ENCODE results near the gene TEAD3.

The TEAD3 gene

DNA sequence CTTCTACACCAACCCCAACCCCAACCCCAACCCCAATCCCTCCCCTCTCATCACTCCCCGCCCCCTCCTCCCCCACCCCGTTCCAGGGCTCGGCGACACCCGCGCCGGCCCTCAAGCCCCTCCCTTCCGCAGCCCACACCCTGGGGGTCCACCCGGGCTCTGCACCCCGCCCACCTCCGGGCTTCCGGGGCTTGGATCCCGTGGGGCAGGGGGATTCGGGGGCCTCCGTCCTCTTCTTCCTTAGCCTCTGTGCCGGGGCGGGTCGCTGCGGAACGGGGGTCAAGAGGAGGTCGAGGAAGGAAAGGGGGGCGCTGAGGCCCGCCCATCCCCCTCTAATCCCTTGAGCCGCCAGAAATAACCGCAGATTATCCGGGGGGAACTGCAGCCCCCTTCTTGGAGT is 15.1 kb upstream of the TEAD3 start:
- no peak for DNase-seq

- no peak for DNase-seq
These were observed 14.7 kb upstream of the TEAD3 start for GRCh38 chr6:35511562-35511941.

- no peak for DNase-seq
These were observed 14.2 kb upstream of the TEAD3 start for GRCh38 chr6:35510916-35511561.

- no peak for DNase-seq
These were observed 11.7 kb upstream of the TEAD3 start for GRCh38 chr6:35508542-35508941.

DNA sequence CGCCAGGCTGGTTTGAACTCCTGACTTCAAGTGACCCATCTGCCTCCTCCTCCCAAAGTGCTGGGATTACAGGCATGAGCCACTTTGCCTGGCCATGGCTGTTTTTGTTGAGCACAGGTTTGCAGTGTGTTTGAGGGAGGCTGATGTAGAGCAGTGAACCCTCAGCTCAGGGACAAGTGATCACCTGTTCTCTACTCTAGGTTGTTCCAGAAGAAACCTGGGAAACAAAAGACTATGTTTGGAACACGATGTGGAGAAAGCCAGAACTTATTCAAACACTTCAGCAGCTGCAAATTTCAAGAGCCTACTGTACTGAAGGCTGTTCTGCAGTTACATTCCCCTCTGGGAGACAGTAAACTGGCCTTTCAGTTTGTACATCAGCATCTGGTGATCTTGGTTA is 11.1 kb upstream of the TEAD3 start:
- DNase-seq, result no peak

DNA sequence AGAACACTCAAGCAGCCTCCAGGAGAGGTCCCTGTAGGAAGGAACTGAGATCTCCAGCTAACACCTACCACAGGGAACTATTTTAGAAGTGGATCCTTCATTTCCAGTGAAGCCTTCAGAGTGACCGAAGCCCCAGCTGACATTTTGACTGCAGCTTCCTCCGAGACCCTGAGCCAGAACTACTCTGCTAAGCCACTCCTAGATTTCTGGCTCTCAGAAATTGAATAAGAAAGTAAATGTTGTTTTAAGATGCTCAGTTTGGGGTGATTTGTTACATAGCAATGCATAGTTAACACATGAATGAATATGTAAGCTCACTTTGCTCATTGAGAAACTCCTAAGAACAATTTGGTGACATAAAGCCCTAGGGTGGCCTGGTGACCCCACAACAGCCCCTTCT is 10.3 kb upstream of the TEAD3 start:
- no peak for DNase-seq

GRCh38 chr6:35506536-35506935 is 9.7 kb upstream of the TEAD3 start:
- no peak for DNase-seq

- DNase-seq, result no peak
These were observed 9.1 kb upstream of the TEAD3 start for GRCh38 chr6:35505999-35506412.

GRCh38 chr6:35503534-35503933 is 6.7 kb upstream of the TEAD3 start:
- no peak for DNase-seq

DNA sequence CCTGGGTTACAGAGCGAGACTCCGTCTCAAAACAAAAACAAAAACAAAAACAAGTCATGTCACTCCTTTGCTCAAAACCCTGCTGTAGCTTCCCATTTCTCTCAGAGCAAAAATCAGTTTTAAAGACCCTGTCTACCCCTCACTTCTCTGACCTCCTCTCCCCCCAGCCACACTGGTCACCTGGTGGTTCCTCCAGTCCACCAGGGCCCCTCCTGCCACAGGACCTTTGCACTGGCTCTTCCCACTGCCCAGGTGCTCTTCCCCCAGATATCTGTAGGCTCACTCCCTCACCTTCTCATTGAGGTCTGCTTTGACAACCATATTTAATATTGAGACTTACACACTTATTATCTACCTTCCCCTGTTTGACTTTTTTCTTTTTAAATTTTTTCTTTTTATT is 4.9 kb upstream of the TEAD3 start:
- DNase-seq, result no peak

DNA sequence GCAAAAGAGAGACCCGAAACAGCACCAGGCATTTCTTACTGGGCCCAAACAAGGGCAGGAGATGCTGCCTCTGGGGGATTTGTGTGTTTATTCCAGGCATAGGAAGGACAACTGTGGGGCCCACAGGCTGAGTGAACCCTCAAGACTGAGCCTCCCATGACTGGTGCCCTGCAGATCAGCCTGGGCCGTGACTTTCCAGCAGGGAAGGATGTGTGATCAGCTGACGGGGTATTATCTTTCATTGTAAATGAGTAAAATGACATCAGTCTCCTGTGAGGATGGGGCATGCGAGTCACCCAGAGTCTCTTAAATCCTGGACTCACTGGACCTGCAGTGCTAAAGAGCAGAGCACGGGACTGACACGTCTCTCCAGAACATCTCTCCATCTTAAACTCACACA is 3.9 kb upstream of the TEAD3 start:
- no peak for DNase-seq

DNA sequence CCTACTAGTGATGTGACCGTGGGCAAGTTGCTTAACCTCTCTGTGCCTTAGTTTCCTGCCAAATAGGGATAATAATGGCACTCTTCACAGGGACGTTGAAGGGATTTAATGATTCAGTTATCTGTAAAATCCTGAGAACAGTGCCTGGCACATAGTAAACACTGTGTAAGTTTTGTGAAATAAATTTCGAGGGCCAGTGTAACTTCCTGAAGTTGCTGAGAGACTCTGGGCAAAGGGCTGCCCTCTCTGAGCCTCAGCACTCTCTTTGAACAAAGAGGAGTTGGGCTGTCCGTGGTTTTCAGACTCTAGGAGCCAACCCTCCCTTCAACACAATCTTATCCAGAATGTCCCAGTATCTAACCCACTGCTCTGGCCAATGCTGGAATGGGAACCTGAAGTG is 2.5 kb upstream of the TEAD3 start:
- no peak for DNase-seq

DNA sequence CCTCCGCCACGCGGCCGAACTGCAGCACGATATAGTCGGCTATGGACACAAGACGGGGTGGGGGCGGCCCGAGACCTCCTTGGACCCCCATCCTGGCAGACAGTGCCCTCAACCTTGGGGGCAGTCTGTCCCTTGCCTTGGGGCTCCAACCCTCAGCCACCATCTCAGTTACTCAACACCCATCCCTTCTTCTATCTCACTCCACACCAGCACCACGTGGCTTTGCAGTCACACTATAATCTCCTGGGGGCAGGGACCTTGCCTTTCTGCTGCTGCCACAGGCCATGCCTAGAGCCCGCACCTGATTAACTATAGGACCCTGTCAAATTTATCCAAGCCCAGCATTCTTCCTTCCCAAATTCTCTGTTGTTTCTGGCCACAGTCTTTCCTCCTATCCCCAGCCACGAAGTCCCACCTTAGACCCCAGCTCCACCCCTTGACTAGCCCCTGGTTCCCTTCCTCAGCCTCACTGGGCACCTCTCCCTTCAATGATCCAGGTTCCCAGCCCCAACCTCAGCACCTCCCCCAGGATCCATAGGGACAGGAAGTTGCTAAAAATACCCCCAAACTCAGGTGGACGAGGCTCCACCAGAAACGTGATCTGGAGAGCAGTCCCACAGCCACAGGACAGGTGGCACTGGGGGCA is 1.7 kb upstream of the TEAD3 start:
- no peak for DNase-seq

- DNase-seq, result peak; percentile 39
These were observed 917 bp upstream of the TEAD3 start for GRCh38 chr6:35497571-35498421.

DNA sequence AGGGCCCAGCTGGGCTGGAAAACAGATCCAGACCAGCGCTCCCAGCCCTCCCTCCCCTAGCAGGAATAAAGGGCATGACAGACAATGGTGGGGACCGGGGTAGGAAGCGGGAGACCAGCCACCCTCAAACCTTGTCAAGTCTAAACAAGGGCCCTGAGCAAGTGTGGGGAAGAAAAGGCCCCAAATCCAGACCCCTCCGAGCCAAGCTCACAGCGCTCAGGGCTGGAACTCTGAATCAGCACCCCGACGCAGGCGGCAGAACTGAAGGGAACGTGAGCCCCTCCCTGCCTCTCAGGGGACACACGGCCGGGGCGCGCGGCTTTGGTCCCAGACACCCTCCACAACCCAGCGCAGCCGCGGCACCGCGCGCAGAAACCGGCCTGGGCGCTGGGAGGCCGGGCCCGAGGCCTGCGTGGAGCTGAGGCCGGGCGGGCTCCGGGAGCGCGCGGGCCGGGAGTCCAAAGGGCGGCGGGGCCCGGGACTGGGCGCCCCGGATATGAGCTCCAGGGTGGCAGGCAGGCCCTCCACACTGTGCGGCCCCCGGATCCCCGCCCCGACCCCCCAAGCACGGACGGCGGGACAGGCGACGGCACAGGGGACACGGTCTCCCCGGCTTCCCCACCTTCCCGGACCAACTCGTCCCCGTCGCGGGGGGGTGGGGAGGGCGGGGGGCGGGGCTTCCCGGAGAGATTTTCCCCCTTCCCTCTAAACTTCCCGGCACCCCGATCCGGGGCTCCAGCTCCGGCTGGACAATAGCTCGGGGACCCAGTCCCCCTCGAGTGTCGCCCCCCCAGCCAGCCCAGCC is 641 bp downstream of the TEAD3 start:
- no peak for DNase-seq

- DNase-seq, result no peak
These were observed 1.4 kb downstream of the TEAD3 start for GRCh38 chr6:35495258-35496035.

GRCh38 chr6:35494161-35494563 is 2.7 kb downstream of the TEAD3 start:
- DNase-seq, result no peak

- DNase-seq, result no peak
These were observed 3.4 kb downstream of the TEAD3 start for GRCh38 chr6:35493307-35493983.

DNA sequence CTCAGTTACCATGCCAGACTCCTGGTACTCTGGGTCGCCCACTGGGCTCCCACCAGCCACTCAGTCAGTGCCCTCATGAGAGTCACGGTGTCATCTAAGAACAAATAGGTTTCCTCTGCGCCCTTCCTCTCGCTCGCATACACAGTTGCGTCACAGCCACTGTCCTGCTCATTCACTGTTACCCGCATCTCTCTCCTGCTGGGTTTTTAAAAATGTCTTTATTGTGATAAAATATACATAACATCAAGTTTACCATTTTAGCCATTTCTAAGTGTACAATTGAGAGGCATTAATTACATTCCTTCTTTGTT is 4.0 kb downstream of the TEAD3 start:
- no peak for DNase-seq

DNA sequence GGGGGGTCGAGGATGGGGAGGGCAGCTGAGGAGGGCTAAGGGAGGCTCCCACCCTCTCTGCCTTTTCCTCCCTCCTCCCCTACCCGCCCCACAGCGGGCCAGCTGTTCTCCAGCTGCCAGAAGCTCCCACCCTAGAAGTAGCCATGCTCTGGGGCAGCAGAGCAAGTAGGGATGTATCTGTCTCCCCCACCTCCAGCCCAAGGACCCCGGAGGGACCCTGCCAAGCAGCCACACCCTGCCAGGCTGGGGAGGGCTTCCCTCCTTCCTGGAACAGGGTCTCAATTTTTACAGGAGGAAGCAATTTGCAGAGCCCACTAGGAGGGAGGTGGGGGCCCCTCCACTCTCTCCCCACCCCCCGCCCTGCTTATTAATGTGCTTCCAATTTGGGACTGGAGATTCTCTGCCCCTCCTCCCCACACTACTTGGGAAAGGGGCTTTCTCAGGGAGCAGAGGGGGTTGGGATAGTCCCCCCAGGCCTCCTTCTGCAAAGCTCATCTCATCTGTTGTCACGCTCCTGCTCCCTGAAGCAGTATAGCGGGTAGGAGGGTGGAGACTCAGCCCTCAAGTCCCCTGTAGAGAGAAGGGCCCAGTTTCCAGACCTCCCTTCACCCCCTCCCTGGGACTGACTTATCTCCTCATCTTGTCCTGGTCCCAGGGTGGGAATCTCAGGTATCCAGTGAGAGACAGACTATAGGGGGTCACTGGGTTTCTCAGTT is 4.5 kb downstream of the TEAD3 start:
- no peak for DNase-seq

DNA sequence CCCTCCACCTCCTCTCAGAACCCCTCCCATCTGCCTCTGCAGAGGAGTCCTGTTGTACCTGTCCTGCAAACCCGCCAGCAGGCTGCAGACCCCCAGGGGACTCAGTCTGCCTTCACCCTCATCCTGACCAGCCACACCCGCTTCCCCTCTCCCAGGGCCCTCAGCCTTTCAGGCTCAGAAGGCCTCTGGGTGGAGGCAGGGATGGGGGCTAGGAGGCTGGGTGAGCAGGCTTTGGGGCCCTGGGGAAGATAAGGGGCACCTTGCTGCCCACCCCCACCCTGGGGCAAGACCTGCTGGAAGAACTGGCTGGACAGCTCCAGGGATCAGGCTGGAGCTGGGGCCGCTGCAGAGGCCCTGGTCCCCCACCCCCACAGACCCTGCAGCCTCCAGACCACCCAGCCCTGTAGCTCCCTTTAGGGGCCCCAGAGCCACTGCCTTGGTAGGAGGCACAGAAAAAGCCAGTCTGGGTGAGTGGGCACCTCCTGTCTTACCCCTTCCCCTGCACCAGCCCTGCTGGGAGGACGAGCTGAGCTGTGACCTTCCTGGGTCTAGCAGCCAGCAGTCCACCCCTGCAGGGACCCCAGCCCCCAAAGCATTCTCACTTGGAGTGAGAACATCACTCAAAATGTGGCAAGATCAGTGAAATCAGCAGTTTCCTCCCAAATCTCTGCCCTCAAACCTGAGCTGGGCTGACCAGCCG is 5.2 kb downstream of the TEAD3 start:
- no peak for DNase-seq
